Testis (tissue), 2 donors: ENCODE data around the gene RNF183.

Experiments used
- CTCF ChIP-seq, 3 experiments: fragments of 450-650 bp in 2 of 3; fragments of 200-600 bp in 1 of 3; sonication (generic) in 1 of 3; IDR thresholded peaks; one replicate each; pipeline ENCODE4 v1.5.1; 2016 to 2019; ENCODE audit warnings: antibody characterized with exemption in 3 of 3, mild to moderate bottlenecking in 2 of 3, moderate library complexity in 1 of 3
- POLR2A ChIP-seq: fragments of 450-650 bp; IDR thresholded peaks from one replicate; pipeline ENCODE4 v1.6.1; 2017; ENCODE audit warnings: antibody characterized with exemption, mild to moderate bottlenecking, moderate library complexity

- no peak for TF ChIP-seq CTCF (IDR thresholded peaks at IDR 0.05)
- TF ChIP-seq POLR2A: no peak
Observed at GRCh38 chr9:113348437-113348836, 45.3 kb upstream of the RNF183 start.
